HG02852 (cell line): Measurements from ENCODE around the gene RRBP1.

Experiments used
- ATAC-seq: cut with Tn5 transposase; IDR thresholded peaks from one replicate; pipeline ENCODE4 v1.9.1; 2021; ENCODE audit warnings: mild to moderate bottlenecking, moderate library complexity; ENCODE audit not compliant: unreplicated experiment

Gene RRBP1

DNA sequence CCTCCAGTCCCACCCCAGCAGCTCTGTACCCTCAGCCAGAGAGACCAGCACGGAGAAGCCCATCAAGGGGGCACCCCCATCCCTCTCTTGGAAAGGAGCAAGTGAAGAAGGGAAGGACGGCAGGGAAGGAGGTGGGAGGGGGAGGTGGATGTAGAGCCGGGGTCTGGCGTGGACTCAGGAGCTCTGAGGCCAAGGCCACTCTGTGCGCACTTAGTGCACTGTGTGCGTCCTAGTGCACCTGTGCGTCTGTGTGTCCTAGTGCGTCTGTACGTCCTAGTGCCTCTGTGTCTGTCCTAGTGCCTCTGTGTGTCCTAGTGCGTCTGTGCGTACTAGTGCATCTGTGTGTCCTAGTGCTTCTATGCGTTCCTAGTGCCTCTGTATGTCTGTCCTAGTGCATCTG lies 58.0 kb downstream of the RRBP1 start:
- ATAC-seq = no peak

DNA sequence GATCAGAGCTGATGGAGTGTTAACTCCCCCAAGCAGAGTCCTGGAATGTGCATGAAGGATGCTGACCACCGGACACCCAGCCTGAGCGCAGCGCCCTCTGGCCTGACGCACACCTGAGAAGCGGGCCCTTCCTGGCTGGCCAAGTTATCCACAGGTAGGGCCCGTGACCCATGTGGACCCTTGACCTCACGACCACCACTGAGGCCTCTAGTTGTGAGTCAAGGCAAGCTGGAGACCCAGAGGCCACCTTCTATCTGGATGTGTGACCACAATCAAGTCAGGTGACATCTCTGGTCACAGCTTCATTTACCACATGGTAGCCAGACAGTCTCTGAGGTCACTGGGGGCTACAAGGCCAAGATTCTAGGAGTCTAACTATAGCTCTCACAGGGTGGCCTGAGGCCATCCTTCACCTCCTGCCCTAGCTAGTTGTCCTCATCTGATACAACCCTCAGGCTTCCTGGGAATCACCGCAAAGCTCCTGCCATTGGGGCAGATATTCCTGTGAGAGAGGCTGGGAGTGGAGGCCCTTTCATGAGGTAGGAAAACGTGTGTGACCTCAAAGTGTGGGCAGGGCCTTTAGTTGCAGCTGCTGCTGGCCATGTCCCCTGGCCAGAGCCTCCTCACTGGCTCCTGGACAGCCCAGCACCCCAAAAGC lies 59.1 kb downstream of the RRBP1 start:
- ATAC-seq = no peak

DNA sequence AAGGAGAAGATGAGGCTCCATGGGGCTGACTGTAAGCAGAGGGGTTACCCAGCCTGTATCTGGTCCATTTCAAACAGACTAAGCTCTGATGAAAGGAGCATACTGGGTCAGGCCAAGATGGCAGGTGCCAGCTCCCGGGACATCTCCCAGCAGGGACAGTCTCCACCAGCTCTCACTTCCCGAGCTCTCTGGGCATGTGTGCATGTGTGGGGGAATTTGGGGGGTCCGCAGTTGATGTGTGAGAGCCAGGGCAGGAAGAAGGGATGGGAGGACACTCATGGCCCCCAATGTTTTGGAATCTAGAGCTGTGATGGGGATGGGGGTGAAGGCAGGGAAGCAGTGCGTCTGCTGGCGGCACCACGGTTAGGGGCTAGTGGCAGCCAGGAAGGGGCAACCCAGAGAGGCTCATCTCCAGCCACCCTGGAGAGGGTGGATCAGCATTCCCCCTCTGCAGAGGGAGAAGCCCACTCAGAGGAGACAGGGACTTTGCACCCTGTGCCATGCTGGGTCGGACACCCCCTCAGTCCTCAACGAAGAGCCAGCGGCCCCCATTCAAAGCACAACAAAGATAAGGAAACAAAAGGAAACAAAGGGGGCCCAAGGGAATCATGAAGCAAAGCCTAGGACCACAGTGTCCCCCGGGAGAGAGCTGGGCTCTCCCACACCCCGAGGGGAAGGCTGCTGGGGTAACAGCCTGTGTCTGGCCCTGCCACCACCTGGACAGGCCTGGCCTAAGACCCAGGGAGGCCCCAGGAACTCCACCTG lies 59.8 kb downstream of the RRBP1 start:
- ATAC-seq = no peak

DNA sequence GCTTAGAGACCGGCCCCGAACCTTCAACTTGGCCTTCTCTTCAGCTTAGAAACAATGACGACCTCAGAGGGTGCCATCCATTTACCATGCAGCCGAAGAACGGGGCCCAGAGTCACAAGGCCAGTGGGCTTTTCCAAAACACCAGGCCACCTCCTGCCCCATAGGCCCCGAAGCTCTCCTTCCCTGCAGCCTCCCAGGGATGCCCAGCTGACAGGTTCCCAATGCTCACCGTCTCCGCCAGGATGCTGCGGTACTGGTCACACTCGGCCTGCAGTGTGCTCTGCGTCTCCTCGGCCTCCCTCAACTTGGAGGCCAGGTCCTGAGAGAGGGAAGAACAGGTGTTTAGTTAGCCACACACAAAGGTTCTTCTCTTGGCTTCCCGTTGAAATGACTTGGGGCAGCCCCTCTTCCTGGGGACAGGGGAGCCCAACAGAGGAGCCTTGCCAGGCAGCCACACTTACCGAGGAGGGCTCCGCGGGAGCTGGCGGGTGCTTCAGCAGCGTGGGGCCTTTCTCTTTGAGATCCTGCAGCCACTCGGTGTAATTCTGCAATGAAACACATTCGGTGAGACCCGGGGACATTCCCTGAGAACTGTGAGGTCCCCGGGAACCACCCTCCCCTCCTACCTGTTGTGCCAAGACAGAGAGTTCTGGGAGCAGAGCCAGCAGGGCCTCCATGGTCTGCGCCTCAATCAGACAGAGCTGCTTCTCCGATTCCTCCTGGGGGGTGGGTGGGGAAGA lies 60.6 kb downstream of the RRBP1 start:
- no peak for ATAC-seq

DNA sequence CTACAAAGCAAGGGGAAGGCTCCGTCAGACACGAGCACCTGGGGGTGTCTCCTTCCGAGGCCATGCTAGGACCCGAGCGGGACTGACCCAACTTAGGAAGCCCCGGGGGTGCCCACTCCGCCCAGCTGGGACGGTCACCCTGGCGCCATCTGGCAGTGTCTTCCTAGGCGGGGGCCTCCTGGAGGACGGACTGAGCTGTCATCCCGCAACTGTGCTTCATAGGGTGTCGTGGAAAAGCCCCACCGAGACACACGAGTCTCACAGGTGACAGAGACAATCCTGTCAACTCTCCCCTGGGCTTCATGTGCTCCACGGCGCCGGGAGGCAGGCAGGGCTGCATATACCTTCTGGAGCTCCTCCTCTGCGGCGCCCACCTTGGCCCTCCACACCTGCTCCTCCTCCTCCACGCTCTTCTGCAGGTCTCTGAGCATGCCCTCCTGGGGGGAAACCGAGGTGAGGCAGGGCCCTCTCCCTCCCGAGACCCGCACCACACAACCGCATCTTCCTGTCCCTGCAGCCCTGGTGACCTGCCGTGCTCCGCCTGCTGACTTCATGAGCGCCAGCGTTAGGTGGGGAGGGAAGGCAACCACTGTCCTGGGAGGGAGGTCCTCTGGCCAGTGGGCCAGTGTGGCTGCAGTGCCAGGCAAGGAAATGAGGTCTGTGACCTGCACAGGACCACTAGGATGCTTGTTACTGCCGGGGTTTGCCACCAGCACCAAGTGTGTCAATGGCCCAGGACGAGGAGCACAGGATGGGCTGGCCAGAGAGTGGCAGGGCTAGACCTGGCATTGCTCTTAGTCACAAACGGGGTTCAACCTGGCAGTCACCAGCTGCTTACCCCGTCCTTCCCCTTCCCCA lies 61.4 kb downstream of the RRBP1 start:
- ATAC-seq = no peak

DNA sequence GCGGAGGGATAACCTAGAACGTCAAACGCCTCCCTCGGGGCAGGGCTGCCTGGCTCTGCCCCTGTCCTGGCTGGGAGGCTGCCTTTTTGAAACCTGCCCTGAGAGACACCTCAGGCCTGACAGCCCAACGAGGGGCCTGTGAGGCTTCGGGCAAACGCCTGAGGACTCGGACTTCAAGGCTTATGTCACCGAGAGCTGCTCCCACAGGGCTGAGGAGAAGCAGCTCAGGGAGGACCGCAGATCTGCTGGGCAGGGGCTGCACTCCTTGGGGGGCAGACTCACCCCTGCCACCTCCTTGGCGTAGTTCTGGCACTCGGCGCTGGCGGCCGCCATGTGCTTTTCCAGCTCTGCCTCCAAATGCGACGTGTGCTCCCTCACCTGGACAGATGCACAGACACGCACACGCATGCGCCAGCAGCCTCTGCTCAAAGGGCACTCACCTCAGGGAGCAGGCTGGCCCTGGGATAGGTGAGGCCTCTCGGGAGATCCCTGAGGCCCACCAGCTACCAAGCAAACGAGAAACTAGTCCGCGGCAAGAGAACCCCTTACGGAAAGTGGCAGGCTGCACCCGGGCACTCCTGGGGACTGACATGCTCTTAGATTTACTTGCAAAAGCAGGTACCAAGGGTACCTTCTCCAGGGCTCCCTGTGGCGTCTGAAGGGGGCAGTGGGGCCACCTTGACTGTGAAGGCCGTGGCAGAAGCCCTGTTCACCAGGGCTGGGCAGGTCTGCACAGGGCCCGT lies 62.5 kb downstream of the RRBP1 start:
- no peak for ATAC-seq

DNA sequence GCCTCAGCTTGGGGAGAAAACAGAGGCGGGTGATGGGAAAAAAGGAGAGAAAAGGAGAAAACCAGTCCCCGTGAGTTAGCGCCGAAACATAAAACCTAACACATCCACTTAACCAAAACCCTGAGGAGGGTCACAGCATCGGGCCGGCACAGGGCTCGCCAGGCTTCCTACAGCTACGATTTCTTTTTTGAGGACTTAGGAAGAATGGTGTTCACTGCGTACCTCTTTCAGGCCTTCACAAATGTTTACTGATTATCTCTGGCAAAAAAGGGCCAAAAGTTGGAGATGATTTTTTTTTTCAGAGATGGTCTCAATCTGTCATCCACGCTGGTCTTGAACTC lies 63.4 kb downstream of the RRBP1 start:
- no peak for ATAC-seq

DNA sequence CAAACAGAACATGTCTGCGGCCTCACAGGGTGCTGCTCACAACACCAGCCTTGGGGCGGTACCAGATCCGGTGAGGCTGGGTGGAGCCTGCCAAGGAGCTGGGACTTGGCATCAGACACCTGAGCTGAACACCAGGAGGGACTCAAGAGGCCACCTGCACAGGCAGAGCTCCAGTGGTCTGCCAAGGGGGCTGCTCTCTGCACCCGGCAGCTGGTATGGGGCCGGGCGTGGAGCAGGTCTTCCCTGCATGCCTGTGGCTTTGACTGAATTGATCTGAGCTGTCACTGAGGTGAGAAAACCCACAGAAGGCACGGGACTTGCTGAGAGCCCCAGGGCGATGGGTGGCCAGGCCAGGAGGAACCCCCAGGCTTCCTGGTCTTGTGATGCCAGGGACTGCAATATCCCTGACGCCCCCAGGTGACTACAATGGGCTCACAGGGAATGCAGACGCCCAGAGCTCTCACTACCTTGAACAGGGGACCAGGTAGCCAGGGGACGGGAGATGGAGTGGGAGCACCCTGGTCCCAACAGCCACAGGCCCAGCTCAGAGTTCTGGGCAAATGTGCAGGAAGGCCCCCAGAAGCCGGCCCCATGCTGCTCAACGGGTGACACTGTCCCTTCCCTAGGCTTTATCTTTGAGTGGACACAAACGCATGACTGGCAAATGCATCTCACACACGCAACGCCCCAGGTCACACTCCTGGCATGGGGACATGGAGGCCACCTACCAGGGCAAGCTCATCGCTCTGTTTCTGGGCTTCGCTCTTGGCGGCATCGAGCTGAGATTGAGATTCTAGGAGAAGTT lies 64.0 kb downstream of the RRBP1 start:
- no peak for ATAC-seq

DNA sequence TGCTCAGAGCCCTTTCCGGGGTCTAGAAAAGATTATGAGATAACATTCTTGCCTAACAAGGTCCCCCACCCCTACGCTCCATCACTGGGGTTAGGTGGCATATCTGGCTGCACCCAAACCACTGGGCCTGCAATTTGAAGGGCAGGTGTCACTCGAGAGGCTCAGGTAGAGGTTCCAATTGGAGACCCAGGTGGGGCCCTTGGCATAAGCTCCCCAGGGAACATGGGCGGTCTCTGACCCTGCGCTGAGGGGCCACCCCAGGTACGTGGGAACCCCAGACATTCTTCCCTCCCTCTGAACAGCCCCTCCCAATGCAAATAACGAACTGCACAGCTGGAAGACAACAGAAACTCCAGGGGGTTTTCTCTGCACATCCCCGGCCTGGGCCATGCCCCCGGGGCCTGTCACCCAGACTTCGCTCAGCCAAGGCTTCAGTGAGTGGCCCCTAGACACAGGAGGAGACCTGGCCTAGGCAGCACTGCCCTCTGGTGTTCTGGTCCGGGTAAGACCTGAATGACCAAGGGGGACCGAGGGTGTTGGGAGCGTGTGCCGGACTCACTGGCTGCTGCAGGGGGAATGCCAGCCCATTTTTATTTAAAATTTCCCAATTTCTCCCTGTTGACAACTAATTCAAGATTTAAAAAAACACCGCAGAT lies 64.7 kb downstream of the RRBP1 start:
- peak; percentile 46 for ATAC-seq

DNA sequence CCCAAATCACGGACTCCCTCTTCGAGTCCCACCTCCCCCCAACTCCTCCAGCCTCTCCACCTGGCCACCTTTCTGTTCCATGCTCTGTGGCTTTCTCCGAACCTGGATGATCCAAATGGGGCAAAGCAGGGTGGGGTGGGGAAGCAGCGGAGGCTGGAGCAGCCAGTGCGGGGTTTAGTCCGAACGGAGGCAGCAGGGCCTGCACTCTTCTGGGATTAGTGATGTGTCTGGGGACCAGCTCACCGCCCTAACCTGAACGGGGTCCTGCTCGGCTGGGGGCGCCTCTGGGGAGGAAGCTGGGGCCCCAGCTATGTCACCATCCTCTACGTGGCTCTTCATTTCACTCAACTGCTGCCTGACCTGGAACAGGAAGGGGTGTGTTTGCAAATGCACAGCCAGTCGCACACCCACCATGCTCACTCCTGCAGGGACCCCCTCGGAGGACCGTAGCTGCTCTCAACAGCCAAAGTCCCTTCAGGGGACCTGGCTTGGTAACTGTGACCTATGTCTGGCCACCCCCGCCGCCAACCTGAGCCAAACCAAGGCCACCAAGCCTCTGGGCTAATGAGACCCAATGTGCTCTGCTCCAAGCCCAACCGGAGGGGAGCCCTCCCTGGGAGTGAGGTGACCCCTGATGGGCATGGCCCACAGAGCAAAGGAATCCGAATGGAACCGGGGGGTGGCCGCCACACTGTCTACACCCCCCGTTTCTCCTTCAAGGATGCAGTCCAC lies 65.4 kb downstream of the RRBP1 start:
- ATAC-seq = no peak

DNA sequence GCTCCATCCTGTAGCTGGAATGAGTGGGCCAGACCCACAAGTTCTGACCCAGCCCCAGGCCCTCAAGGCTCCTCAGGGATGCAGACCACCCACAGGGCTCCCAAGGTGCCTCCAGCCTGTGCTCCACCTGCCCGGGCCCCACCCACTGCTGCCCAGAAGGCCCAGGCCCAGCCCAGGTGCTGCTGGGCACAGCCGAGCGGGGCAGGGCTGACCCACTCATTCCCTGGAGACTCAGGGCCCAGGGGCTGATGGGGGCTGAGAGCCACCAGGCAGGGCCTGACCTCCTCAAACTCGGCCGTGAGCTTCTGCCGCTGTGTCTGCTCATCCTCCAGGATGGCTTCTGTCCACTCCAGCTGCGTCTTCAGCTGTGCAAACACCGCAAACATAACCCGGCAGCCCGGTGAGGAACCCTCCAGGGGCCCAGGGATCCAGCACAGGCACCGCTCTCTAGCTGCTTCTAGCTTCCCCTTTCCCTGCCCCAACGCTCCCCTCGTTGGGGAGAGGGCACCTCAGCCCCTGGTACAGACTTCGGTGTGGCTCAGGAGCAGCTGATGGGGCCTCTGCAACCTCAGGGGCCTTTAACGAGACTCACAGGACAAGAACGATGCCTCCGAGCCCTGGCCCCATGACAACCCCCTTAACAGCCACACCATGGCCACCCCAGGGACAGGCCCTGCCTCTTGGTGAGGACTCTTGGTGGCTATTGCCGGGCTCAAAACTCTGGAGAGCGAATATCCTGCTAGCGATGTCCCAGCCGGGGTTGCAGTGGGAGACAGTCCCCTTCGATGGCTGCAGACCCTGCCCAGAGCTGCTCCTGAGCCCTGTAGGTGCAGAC lies 66.2 kb downstream of the RRBP1 start:
- no peak for ATAC-seq

DNA sequence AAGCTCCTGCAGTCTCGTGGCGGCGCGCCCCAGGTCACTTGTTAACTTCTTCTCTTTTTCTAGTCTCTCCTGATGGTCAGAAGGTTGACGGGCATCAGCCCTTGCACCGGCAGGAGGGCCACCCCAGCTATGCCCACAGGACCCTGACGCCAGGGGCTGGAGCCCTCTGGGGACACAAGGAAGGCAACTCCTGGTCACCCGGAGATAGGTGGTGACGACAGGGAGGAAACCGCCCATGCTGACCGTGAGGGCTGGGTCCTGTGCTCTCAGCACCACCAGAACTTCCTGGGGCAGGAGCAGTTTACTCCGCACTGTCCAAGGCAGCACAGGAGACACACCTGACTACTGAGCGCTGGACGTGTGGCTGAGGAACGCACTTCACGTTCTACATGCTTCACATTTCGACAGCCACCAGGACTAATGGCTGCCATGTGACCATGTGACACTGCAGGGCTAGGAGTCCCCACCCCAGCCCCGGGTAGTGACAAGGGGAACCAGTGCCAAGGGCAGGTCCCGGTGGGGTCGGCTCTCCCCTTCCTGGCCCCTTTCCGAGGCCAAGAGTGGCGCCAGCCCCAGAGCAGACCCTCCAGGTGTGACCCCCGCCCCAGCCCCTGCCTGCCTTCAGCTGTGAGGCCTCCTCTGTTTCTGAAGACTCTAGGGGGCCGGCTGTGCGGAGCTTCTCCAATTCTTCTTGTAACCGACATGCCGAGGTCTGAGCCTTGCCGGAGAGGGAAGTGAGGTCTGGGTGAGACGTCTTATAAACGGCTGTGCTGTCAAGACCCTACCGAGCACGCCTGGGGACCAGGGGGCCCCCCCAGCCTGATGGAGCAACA lies 67.0 kb downstream of the RRBP1 start:
- ATAC-seq = no peak

DNA sequence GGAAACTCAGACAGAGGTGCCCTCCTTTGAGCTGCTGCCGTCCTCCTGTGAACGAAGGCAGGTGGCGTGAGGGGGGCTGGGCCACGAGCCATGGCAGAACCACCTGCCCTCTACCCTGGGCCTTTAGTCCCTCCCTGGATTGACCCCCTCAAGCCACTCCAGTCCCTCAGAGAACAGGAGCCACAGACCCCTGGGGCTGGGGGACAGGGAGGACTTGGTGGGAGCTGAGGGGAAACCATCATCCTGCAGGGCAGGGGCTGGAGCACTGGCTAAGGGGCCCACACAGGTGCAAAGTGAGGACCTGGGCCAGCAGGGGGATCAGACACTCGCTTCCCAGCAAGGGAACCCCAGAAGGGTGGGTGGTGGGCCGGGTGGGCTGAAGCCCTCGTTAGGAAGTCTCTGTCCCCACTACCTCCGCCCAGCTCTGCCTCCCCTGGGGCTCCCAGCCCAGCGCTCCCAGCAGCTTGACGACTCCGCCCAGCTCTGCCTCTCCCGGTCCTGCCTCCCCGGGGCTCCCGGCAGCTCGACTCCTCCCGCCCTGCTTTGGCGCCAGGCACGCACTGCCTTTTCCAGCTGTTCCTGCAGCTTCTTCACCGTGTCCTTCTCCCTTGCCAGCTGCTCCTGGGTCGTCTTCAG lies 67.7 kb downstream of the RRBP1 start:
- no peak for ATAC-seq

DNA sequence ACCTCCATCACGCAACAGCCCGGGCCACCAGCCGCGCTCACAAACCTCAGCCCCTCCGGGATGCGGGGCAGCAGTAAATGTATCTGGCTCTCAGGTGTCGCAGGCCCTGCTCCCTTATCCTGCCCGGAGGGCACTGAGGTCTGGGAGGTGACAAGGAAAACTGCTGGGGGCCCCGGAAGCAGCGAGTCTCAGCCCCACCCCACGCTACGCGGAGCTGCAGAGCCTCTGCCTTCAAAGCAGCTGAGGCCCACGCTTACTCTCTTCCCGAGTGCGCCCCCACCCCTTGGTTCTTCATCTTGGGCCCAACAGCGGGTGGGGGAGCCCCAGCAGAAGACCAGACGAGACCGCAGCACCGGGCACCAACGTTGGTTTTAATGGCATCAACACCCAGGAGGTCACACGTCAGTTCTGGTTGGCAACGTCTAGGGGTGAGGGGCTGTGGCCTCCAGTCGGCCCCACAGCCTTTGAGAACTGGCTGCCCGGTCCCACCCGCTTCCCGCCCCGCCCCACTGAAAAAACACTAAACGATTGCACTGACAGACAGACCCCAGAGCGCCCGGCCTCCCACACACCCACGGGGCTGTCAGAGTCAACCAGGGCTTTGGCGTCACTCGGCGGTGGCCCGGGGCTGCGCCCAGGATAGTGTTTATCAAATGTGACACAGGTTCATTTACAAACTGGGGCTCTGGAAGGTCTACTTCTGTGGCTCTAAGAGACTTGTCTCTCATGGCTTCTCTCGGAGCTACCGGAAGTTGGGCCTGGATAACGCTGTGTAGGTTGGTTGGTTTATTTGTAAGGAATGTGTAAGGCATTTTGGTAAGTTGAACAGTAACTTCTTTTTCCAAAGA lies 68.5 kb downstream of the RRBP1 start:
- no peak for ATAC-seq

DNA sequence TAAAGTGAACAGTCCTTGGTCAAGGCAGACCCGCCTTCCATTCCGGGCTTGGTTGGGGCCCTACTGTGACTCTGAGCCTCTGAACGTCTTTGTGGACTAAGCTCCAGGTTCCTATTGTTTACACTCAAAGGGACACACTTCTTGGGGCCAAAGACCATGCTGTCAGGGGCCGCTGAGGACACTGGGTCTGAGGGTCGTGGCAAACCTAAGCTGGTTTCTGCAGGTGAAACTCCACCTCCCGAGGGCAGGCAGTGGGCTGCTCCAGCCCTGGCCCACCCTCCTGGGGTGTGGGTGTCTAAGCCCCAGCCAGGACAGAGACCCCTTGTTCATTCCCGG lies 69.1 kb downstream of the RRBP1 start:
- ATAC-seq = no peak
